ENCODE results near the gene PCDHGB4. TPM values are rescaled to one million over a fixed set of nuclear protein-coding genes. Genes with fewer than 3 reads are reported as not detected.
"Not testable (repeated sequence)": the region's sequence is repeated elsewhere in the genome, so short reads cannot be mapped to it uniquely, and the experiment has no call there.

Gene PCDHGB4
- 1.6 TPM for total RNA-seq

DNA sequence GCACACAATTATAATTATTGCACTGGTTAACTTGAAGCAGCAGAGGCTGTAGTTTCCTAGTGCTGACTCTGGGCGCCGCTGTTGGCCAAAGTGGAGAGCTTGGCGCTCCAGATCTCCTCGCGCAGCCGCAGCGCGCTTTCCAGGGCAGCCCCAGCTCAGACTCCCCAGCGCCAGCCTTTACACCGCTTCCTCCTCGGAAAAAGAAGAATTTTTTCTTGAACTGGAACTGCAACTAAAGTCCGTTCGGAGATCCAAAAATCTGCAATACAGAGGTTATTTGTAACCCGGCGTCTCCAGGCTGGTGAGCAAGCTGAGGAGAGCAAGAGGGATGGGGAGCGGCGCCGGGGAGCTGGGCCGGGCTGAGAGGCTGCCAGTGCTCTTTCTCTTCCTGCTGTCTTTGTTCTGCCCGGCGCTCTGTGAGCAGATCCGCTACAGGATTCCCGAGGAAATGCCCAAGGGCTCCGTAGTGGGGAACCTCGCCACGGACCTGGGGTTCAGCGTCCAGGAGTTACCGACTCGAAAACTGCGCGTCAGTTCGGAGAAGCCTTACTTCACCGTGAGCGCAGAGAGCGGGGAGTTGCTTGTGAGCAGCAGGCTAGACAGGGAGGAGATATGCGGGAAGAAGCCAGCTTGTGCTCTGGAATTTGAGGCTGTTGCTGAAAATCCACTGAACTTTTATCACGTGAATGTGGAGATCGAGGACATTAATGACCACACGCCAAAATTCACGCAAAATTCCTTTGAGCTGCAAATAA is at the start of gene PCDHGB4:
Gene PCDHGB4 (plus strand): TSS at position 142 of the 755 bp plus-strand sequence. CDS start 187 bp downstream, at position 329.
- DNase-seq (ENCODE audit: low read depth in 2 of 3, low spot score in 2 of 3), result peak in 1 of 3 donors; percentile 59

DNA sequence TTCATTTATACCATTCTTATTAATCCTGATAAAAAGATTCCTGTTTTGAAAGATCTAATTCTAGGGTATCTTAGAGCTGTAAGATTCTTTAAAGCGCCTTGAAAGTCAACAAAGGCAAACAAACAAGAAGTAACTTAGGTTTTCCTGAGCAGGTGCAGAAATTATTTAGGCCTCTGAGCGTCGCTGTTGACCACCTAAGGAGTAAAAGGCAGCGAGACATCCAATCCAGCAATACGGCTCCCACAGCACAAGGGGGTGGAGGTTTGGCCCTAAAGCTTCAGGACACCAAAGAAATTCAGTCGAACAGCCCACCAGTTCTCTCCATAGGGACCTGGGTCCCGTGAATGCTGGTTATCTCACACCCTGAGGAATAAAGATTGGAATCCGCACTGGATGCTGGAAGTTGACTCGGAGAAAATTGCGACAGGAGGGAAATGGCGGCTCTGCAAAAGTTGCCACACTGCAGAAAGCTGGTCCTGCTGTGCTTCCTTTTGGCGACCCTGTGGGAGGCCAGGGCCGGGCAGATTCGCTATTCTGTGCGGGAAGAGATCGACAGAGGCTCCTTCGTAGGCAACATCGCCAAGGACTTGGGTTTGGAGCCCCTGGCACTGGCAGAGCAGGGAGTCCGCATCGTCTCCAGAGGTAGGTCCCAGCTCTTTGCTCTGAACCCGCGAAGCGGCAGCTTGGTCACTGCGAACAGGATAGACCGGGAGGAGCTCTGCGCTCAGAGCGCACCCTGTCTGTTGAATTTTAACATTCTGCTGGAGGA is 48.8 kb upstream of the PCDHGB4 start, which contains the start of gene PCDHGA2:
Gene PCDHGA2 (plus strand): TSS at position 223 of the 769 bp plus-strand sequence.
- peak in 1 of 3 donors; percentile 60 for DNase-seq (ENCODE audit: low read depth in 2 of 3, low spot score in 2 of 3)

- DNase-seq (ENCODE audit: low read depth in 2 of 3, low spot score in 2 of 3), result not testable (repeated sequence)
Observed at GRCh38 chr5:141340781-141341354, 46.6 kb upstream of the PCDHGB4 start.

DNA sequence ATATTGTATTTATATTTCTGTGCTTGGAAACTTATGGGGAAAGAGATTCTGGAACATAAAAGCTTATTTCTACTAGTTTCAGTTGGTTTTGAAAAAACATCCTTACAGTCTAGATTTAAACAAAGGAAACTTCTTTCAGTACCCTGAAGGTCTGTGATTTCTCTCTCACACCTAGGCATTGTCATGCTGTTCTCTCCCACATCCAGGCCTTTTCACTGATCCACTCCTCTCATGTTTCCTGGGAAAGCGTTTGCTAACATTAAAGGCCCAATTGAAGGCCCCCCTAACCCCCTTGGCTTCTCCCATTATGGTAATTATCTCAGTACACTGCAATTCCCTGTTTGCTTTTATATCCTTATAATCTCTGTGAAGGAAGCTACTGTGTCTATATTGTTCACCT is 44.7 kb upstream of the PCDHGB4 start:
- DNase-seq (ENCODE audit: low read depth in 2 of 3, low spot score in 2 of 3), result no peak

GRCh38 chr5:141343242-141343952 is 44.1 kb upstream of the PCDHGB4 start, which contains the start of gene PCDHGA3:
TSS of gene PCDHGA3 (plus strand) at chr5:141343829. CDS start at chr5:141344034, 205 bp downstream.
- peak in 1 of 3 donors; percentile 52 for DNase-seq (ENCODE audit: low read depth in 2 of 3, low spot score in 2 of 3)

GRCh38 chr5:141343953-141344463 is 43.5 kb upstream of the PCDHGB4 start:
- no peak for DNase-seq (ENCODE audit: low read depth in 2 of 3, low spot score in 2 of 3)

- no peak for DNase-seq (ENCODE audit: low read depth in 2 of 3, low spot score in 2 of 3)
Observed at GRCh38 chr5:141345327-141345726, 42.2 kb upstream of the PCDHGB4 start.

GRCh38 chr5:141346017-141346416 is 41.5 kb upstream of the PCDHGB4 start:
- not testable (repeated sequence) for DNase-seq (ENCODE audit: low read depth in 2 of 3, low spot score in 2 of 3)

- DNase-seq (ENCODE audit: low read depth in 2 of 3, low spot score in 2 of 3), result peak in 1 of 3 donors; percentile 31
Observed at GRCh38 chr5:141349917-141350619, 37.4 kb upstream of the PCDHGB4 start, which contains the start of gene PCDHGB1. TSS of gene PCDHGB1 (plus strand) at chr5:141350099. CDS start at chr5:141350261, 162 bp downstream.

- no peak for DNase-seq (ENCODE audit: low read depth in 2 of 3, low spot score in 2 of 3)
Observed at GRCh38 chr5:141351591-141351990, 35.9 kb upstream of the PCDHGB4 start.

GRCh38 chr5:141354900-141355469 is 32.5 kb upstream of the PCDHGB4 start, which contains the start of gene PCDHGA4:
TSS of gene PCDHGA4 (plus strand) at chr5:141355021. CDS start at chr5:141355108, 87 bp downstream.
- peak in 1 of 3 donors; percentile 9 for DNase-seq (ENCODE audit: low read depth in 2 of 3, low spot score in 2 of 3)

DNA sequence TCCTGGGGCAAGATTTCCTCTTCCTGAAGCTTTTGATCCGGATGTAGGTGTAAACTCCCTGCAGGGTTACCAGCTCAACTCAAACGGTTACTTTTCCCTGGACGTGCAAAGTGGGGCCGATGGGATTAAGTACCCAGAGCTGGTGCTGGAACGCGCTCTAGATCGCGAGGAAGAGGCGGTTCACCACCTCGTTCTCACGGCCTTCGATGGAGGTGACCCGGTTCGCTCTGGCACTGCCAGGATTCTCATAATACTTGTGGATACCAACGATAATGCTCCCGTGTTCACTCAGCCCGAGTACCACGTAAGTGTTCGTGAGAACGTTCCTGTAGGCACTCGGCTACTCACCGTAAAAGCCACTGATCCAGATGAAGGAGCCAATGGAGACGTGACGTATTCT is 31.9 kb upstream of the PCDHGB4 start:
- no peak for DNase-seq (ENCODE audit: low read depth in 2 of 3, low spot score in 2 of 3)

DNA sequence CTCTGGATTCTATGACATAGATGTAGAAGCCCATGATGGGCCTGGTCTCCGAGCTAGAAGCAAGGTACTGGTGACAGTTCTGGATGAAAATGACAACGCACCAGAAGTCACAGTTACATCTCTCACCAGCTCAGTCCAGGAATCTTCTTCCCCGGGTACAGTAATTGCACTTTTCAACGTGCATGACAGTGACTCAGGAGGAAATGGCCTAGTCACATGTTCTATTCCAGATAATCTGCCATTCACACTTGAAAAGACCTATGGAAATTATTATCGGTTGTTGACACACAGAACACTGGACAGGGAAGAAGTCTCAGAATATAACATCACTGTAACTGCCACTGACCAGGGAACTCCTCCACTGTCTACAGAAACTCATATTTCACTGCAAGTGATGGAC is 31.4 kb upstream of the PCDHGB4 start:
- DNase-seq (ENCODE audit: low read depth in 2 of 3, low spot score in 2 of 3), result no peak

DNA sequence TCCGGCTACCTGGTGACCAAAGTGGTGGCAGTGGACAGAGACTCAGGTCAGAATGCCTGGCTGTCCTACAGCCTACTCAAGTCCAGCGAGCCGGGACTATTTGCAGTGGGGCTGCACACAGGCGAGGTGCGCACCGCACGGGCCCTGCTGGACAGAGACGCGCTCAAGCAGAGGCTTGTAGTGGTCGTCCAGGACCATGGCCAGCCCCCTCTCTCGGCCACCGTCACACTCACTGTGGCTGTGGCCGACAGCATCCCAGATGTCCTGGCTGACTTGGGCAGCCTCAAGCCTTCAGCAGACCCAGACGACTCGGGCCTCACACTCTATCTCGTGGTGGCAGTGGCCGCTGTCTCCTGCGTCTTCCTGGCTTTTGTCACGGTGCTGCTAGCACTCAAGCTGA is 30.5 kb upstream of the PCDHGB4 start:
- DNase-seq (ENCODE audit: low read depth in 2 of 3, low spot score in 2 of 3), result no peak

DNA sequence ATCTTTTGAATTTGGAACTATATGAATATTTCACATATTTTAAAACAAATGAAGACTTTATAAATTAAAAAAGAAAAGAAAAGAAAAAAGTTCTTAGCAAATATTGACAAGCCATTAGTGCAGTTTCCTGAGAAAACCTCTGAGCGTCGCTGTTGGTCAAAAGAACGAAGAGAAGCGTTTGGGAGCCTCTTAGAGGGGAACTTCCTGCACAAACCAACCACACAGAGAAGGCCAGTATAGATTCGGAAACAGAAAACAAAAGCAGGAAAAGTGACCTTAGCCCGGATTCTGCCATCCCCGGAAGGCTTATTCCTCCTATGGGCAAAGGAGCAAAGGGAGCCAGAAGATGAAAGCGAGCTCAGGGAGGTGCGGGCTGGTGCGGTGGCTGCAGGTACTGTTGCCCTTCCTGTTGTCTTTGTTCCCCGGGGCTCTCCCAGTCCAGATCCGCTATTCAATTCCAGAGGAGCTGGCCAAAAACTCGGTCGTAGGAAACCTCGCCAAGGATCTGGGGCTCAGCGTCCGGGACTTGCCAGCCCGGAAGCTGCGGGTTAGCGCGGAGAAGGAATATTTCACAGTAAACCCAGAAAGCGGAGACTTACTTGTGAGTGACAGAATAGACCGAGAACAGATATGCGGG is 27.6 kb upstream of the PCDHGB4 start, which contains the start of gene PCDHGB2:
Gene PCDHGB2 (plus strand): TSS at position 205 of the 637 bp plus-strand sequence. CDS start 142 bp downstream, at position 347.
- DNase-seq (ENCODE audit: low read depth in 2 of 3, low spot score in 2 of 3), result peak in 1 of 3 donors; percentile 62

DNA sequence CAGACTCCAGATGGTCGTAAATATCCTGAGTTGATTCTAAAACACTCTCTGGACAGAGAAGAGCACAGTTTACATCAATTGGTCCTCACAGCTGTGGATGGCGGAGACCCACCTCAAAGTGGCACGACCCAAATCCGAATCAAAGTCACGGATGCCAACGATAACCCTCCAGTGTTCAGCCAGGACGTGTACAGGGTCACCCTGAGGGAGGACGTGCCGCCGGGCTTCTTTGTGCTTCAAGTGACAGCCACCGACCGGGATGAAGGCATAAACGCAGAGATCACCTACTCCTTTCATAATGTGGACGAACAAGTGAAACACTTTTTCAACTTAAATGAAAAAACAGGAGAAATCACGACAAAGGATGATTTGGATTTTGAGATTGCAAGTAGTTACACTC is 26.8 kb upstream of the PCDHGB4 start:
- no peak for DNase-seq (ENCODE audit: low read depth in 2 of 3, low spot score in 2 of 3)

GRCh38 chr5:141362719-141363118 is 24.8 kb upstream of the PCDHGB4 start:
- DNase-seq (ENCODE audit: low read depth in 2 of 3, low spot score in 2 of 3), result no peak

- DNase-seq (ENCODE audit: low read depth in 2 of 3, low spot score in 2 of 3), result no peak
Observed at GRCh38 chr5:141363952-141364660, 23.4 kb upstream of the PCDHGB4 start, which contains the start of gene PCDHGA5. TSS of gene PCDHGA5 (plus strand) at chr5:141364162. CDS start at chr5:141364331, 169 bp downstream.
